GM18858 (cell line): ENCODE results near the gene CTXN1.
"Not testable (repeated sequence)": the region's sequence is repeated elsewhere in the genome, so short reads cannot be mapped to it uniquely, and the experiment has no call there.

Source experiments
- ATAC-seq: cut with Tn5 transposase; IDR thresholded peaks from one replicate; pipeline ENCODE4 v1.9.1; 2021; ENCODE audit not compliant: unreplicated experiment

CTXN1 gene

DNA sequence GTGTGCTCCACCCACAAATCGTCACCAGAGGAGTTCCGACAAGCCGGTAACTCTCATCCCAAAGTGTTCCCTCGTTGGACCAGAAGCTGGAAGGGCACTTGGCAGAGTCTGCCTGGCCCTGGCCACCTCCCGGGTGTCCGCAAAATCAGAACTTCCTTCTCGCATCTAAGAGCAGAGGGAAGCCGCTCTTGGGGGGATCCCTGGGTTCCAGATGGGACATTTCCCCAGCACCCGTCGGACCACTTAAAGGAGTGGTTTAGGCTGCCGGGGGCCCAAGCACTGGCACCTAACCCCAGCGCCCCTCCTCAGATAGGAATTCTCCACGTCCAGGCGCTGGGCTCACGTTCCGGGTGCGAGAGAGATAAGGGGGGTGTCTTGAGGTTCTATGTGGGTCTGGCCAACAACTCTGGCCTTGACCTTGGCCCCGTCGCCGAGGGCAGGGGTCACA, 23.1 kb downstream of the CTXN1 start:
- no peak for ATAC-seq

DNA sequence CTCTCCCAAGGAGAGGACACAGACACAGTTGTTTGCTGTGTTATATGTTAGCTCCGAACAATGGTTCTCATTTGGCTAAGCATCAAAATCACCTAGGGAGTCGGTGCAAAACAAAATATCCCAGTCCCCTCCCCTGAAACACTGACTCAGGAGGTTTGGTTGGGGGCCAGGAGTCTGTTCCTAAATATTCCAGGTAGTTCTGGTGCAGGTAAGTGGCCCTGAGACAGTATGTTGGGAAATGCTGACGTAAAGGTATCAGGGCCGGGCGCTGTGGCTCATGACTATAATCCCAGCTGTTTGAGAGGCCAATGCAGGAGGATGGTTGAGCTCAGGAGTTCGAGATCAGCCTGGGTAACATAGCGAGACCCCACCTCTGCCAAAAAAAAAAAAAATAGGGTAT, 24.6 kb downstream of the CTXN1 start:
- no peak for ATAC-seq

- ATAC-seq: no peak
Measured at GRCh38 chr19:7900931-7901330, 25.0 kb downstream of the CTXN1 start.

DNA sequence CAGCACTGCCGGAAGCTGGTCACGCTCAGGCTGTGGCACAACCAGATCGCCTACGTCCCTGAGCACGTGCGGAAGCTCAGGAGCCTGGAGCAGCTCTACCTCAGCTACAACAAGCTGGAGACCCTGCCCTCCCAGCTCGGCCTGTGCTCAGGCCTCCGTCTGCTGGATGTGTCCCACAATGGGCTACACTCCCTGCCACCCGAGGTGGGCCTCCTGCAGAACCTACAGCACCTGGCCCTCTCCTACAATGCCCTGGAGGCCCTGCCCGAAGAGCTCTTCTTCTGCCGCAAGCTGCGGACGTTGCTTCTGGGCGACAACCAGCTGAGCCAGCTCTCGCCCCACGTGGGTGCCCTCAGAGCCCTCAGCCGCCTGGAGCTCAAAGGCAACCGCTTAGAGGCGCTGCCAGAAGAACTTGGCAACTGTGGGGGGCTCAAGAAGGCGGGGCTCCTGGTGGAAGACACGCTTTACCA, 25.5 kb downstream of the CTXN1 start:
- ATAC-seq: no peak

- no peak for ATAC-seq
Measured at GRCh38 chr19:7899751-7900378, 26.1 kb downstream of the CTXN1 start.

DNA sequence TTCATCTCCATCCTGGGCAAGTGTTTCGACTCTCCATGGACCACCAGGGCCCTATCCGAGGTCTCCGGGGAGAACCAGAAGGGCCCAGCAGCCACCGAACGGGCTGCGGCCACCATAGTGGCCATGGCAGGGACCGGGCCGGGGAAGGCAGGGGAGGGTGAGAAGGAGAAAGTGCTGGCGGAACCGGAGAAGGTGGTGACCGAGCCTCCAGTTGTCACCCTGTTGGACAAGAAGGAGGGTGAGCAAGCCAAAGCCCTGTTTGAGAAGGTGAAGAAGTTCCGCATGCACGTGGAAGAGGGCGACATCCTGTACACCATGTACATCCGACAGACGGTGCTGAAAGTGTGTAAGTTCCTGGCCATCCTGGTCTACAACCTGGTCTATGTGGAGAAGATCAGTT, 27.0 kb downstream of the CTXN1 start:
- ATAC-seq: no peak

GRCh38 chr19:7897292-7897691, 28.6 kb downstream of the CTXN1 start:
- ATAC-seq: no peak

GRCh38 chr19:7895565-7895964, 30.4 kb downstream of the CTXN1 start:
- ATAC-seq: no peak

DNA sequence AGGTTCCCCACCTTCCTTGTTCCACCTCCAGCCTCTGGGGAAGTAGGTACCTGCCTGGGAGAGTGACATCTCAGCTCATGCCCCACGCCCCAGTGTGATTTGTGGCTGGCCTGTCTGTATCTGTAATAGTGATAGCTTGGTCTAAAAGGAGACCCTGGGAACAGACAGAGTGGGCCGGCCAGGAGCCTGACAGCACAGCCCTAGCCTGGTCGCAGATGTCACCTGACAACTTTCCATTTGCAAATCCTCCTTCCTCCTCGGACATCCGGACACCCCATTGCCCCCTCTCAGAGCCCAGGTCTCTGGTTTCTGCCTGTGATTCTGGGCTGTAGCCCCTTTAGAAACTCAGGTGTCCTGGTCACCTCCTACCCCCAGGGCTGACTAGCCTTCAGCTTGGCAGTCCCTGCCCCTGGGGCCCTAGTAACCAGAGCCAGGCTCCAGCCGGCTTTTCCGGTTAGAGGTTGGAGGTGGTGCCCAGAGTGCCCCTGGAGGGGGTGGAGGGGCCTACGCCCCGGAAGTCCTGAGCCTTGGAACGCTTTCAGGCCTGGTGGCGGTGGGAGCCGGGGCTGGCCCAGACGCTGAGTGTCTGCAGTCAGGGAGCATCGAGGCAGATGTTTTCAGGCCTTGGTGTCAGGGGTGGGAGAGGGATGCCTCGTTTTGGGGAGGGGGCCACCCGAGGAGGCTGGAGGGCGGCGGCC, 31.2 kb downstream of the CTXN1 start:
- no peak for ATAC-seq

DNA sequence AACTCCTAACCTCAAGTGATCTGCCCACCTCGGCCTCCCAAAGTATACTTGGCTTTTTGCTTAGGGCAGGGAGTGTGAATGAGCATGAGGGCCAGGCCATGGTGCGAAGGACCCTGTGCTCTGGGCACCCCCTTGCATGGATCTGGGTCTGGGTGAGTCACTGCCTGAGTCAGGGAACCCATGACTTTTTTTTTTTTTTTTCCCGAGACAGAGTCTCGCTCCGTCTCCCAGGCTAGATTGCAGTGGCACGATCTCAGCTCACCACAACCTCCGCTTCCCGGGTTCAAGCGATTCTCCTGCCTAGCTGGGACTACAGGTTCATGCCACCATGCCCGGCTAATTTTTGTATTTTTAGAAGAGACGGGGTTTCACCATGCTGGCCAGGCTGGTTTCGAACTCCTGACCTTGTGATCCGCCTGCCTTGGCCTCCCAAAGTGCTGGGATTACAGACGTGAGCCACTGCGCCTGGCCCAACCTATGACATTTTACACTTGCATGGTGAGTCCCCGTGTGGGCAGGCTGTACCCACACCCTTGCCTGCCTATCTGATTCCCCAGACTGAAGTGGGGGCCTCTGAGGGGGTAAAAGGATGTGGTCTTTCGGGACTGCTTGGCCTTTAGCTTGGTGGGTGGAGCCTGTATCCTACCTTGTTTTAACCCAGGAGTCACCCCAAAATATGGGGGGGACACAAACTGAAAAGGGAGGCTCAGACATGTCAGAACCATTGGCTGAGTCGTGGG, 32.4 kb downstream of the CTXN1 start:
- ATAC-seq: not testable (repeated sequence)

DNA sequence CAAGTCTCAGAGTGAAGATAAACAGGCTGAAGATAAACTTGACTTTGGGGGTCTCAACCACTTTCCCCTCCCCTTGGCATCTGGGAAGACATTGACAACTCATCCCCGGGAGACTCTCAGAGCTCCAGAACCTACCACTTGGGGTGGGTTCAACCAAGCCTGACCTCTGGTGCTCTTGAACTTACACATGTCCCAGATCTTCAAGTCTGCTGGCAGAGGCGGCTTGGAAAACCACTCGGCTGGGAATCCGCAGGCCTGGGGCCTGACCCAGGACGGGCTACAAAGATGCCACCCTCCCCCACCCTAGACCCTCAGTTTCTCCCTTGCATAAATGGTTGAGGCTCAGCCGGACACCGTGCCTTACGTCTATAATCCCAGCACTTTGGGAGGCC, 37.1 kb downstream of the CTXN1 start:
- ATAC-seq: no peak

DNA sequence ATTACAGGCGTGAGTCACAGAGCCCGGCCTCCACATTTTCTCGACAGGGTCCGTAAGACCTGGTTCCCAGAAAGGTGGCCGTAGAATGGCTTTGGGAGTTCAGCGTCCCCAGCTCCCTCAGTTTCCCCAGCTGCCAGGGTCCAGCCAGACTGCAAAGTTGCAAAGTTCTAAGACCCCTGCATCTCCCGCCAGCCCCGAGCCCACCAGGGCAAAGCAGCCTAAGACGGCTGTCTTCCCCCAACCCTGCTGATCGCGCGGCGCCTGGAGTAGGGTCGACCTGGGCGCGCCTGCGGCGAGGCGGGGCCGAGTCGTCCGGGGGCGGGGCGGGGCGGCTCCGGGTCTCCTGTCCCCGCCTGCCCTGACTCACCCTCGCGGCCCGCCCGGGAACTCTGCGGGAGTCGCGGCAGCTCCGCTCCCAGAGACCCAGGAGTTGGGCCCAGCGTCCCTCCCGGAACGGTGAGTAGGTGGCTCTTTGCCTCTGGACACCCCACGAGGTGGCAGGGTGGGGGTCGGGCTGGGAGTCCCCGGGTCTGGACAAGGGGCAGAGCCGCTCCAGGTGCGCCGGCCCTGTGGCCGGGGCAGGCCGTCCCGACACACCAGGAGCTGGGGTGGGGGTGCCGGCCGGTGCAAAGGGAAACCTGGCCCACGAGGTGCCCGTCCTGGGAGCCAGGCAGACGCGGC, 37.6 kb downstream of the CTXN1 start, which contains the start of gene LRRC8E:
Gene LRRC8E, plus strand, starts transcription at position 366 of the 681 bp plus-strand sequence. CDS start 7,094 bp downstream, outside the sequence.
- no peak for ATAC-seq

DNA sequence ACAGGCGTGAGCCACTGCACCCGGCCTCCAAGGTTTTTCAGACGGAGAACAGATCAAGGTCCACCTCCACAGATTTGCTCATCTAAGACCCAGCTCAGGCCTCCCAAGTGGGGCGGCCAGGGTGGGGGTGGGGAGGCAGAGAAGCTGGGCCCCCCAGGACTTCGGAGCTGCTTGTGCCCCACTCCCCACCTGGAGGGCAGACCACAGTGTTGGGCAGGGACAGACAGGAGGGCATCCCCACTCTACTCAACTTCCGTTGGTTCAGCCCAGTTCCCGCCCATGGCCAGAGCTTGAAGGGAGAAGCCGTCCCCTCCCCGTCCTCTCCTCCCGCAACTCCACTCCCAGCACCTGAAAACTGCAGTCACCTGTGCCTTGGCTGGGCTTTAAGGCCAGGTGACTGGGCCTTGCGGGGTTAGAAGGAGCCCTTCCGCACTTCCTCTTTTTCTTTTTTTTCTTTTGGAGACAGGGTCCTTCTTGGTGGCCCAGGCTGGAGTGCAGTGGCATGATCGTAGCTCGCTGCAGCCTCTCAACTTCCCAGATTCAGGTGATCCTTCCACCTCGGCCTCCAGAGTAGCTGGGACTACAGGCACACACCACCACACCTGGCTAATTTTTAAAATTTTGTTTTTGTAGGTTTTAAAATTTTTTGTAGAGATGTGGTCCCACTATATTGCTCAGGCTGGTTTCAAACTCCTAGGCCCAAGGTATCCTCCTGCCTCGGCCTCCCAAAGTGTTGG, 38.4 kb downstream of the CTXN1 start:
- ATAC-seq: no peak

- no peak for ATAC-seq
Measured at GRCh38 chr19:7885818-7886217, 40.1 kb downstream of the CTXN1 start.

DNA sequence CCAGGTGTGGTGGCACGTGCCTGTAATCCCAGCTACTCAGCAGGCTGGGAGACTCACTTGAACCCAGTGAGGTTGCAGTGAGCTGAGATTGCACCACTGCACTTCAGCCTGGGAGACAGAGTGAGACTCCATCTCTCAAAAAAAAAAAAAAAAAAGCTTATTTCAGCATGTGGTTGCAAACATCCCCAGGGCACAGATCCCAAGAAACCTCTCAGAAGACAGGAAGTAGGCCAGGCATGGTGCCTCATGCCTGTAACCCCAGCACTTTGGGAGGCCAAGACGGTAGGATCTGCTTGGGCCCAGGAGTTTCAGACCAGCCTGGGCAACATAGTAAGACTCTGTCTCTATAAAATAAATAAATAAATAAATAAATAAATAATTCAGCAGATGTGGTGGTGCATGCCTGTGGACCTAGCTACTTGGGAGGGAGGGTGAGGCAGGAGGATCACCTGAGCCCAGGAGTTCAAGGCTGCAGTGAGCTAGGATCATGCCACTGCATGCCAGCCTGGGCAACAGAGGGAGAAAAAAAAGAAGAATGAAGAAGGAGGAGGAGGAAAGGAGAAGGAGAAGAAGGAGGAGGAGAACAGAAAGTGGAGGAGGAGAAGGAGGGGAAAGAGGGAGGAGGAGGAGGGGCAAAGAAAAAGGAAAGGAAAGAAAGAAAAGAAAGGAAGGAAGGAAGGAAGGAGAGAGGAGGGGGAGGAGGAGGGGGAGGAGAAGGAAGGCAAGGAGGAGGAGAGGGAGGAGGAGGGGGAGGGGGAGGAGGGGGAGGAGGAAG, 42.0 kb downstream of the CTXN1 start:
- ATAC-seq: no peak

DNA sequence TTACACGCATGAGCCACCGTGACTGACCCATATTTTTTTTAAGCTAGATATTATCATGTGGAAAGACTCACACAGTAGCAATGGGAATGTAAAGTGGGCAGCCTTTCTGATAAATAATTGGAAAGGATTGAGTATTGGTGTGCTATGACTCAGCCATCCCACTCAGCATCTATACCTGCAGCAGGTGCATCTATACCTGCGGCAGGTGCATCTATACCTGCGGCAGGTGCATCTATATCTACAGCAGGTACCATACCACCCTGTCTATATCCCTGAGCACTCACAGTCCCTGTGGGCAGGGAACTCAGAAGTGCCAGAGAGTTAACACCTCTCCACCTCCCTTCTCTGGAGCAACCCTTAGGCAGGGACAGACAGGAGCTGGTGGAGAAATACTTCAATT, 42.8 kb downstream of the CTXN1 start:
- no peak for ATAC-seq

GRCh38 chr19:7881910-7882309, 44.0 kb downstream of the CTXN1 start:
- ATAC-seq: no peak

DNA sequence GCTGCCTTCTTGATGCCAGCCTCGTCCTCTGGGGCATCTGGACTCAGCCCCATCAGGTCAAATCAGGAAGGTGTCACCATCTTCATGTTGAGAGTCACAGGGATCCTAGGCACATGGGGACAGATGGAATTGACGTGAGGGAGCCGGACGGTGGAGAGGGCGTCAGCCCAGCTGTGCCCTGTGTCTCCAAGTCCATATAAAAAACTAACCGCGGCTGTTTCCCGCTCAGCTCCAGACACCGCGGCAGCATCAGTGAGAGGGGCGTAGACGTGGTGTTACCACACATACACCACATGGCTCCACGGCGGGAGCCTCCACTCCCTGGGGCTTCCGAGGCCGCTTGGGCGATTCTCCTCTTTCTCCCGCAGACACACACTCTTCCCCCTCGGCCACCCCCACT, 46.1 kb downstream of the CTXN1 start:
- no peak for ATAC-seq

DNA sequence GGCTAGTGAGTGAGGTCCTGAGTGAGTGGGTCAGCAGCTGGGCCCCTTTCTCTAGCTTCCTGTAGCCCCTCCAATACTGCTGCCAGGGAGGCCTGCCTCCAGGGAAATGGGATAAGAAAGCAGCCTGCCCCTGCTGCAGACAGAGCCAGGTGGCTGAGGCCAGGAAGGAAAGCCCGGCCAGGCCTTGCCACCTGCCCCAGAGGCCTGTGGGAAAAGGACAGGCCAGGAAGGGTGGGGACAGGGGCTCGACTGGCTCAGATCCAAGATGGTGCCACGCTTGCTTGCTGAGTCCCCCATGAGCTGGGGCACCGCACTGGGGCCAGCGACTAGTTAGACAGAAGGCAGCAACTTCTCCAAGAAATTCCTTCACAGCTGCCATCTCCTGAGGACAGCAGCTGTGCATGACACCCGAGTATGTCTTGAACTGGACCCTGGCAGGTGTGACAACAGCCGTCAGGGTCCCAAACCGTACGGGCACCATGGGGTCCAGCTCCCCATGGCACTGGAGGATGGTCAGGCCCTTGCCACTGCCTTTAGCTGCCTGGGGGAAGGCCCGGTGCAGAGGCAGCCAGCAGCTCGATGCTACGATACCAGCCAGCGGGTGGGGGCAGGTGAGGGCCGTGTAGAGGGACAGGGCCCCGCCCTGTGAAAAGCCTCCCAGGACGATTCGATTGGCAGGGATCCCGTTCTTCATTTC, 46.7 kb downstream of the CTXN1 start:
- ATAC-seq: no peak
